Esophagus (tissue), 2 donors: ENCODE data around the gene NLGN1. TPM values are rescaled to one million over a fixed set of nuclear protein-coding genes. Genes with fewer than 3 reads are reported as not detected.

Experiments
- H3K27ac ChIP-seq, 2 donors: one replicate each; pipeline ENCODE4 v1.5.1; 2013; ENCODE audit warnings: low read depth in 2 of 2, mild to moderate bottlenecking in 2 of 2, inconsistent platforms in 1 of 2, low read length in 1 of 2, moderate library complexity in 1 of 2
- H3K27me3 ChIP-seq, 2 donors: one replicate each; pipeline ENCODE4 v1.6.1; 2013; ENCODE audit warnings: low read length in 2 of 2, control low read depth in 1 of 2, mild to moderate bottlenecking in 1 of 2; ENCODE audit not compliant: insufficient read depth in 2 of 2, control insufficient read depth in 1 of 2
- H3K36me3 ChIP-seq, 2 donors: one replicate each; pipeline ENCODE4 v1.6.1; 2013; ENCODE audit warnings: low read length in 1 of 2; ENCODE audit not compliant: control insufficient read depth in 2 of 2, insufficient read depth in 2 of 2
- H3K4me1 ChIP-seq, 2 donors: one replicate each; pipeline ENCODE4 v1.6.1; 2013; ENCODE audit warnings: low read length in 1 of 2; ENCODE audit not compliant: control insufficient read depth in 2 of 2, insufficient read depth in 2 of 2
- H3K4me3 ChIP-seq, 2 donors: one replicate each; pipeline ENCODE4 v1.5.1; 2013; ENCODE audit warnings: low read length in 2 of 2, mild to moderate bottlenecking in 2 of 2, low read depth in 1 of 2, moderate library complexity in 1 of 2
- H3K9me3 ChIP-seq, 2 donors: one replicate each; pipeline ENCODE4 v1.6.1; 2013; ENCODE audit warnings: mild to moderate bottlenecking in 2 of 2, low read depth in 1 of 2, low read length in 1 of 2, moderate library complexity in 1 of 2; ENCODE audit not compliant: control insufficient read depth in 2 of 2, insufficient read depth in 1 of 2
- WGBS, 2 donors: extraction: QIAGEN DNeasy Blood & Tissue Kit; methylation state at CpG; one replicate each; pipeline ENCODE4 v1.1.7; 2013; 5-methylcytosine and 5-hydroxymethylcytosine counted together
- polyA plus RNA-seq, 2 donors: library from polyadenylated mRNA; stranded (reverse); fragments of 200-250 nt; gene quantifications; one replicate each; pipeline ENCODE4 v1.2.3, GENCODE V29; 2013
- donor health status: healthy with polysubstance abuse.
- donor health status: Bipolar disorder and iron deficiency.

The NLGN1 gene
- polyA plus RNA-seq, 2 donors: 0.26 to 0.46 TPM

- no peaks in the 10 kb centered on the region for H3K9me3 ChIP-seq
- no peaks in the 10 kb centered on the region for H3K4me1 ChIP-seq
- H3K27me3 ChIP-seq: no peaks in the 10 kb centered on the region
- H3K27ac ChIP-seq: no peak overlapping the region
- no peak overlapping the region for H3K4me3 ChIP-seq
- 62 to 67% methylated on average over 1 of the region's 1 CpG for WGBS, 2 donors
- no peaks in the 10 kb centered on the region for H3K36me3 ChIP-seq
Measured at GRCh38 chr3:173823911-173824460, 426.4 kb downstream of the NLGN1 start.

DNA sequence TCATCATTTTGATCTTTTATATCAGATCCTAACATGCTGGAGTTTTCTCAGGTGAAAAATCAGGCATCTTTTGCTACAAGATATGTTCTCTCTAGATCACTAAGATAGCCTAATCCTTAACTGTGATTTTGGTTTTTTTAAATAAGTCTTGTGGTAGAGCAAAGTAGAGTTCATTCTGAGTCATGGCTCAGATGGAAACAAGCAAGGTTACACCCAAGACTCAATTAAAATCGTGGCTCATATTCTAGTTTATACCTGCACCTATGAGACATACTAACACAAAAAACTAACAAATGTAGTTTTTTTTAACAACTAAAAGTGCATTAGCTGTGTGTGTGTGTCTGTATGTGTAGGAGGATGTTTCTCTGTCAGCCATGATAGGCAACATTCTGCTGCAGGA lies 428.2 kb downstream of the NLGN1 start:
- H3K27ac ChIP-seq: no peak overlapping the region
- H3K4me3 ChIP-seq: no peak overlapping the region
- no peaks in the 10 kb centered on the region for H3K27me3 ChIP-seq
- no peaks in the 10 kb centered on the region for H3K4me1 ChIP-seq
- 39 to 46% methylated on average over 1 of the region's 1 CpG for WGBS, 2 donors
- H3K9me3 ChIP-seq: no peaks in the 10 kb centered on the region
- no peaks in the 10 kb centered on the region for H3K36me3 ChIP-seq

DNA sequence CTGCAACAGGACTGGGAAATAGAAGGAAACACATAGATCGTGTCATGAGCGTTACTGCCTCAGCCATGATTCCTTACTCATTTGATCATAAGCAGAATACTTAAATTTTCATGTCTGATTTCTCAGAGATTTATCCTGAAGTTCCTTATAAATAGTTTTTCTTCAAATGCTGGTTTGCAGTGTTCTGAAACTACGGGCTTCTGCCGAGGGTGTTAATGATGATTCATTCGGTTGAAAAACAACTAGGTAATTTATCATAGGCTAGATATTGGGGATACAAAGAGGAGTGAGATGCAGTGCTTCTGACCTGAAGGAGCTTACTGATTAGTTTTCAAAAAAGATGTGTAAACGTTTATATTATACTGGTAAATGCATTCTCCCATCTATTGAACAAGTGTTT lies 428.9 kb downstream of the NLGN1 start:
- Histone ChIP-seq H3K27me3 (no peaks in the 10 kb centered on the region), H3K36me3 (no peaks in the 10 kb centered on the region), H3K4me3 (no peak overlapping the region), H3K9me3 (no peaks in the 10 kb centered on the region), H3K4me1 (no peaks in the 10 kb centered on the region), H3K27ac (no peak overlapping the region)
- WGBS, 2 donors: 42 to 53% methylated on average over 6 of the region's 6 CpGs

DNA sequence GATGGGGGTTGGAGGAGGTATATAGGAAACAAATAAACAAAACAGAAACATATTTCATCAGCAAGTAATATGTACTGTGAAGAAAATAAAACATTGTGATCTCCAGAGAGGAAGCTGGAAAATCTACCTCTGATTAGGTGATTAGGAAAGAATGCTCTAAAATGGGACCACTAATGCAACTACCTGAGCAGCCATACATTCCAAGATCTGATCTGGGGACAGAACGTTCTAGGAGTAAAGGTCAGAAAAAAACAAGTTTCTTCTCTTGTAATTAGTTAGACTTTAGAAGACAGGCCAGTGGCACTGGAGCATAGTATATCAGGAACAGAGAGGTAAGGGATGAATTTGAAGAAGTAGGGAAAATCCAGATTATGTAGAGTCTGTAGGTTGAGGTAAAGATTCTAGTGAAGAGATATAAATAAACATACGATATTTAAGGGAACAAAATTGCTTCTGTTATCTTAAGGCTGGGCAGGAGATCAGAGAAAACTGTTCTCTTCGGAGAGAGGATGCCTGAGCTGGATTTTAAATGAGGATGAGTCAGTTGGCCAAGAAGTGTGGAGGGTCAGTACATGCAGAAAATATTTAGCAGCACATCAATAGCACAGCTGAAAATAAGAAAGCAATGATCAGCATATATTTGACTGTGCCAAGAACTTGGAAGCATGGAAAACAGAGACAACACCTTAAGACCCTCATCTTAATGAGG lies 429.5 kb downstream of the NLGN1 start:
- Histone ChIP-seq H3K4me3 (no peak overlapping the region), H3K9me3 (no peaks in the 10 kb centered on the region), H3K36me3 (no peaks in the 10 kb centered on the region), H3K27me3 (no peaks in the 10 kb centered on the region), H3K4me1 (no peaks in the 10 kb centered on the region), H3K27ac (no peak overlapping the region)
- 21 to 35% methylated on average over 3 of the region's 3 CpGs for WGBS, 2 donors

GRCh38 chr3:173838644-173839043 lies 441.1 kb downstream of the NLGN1 start:
- Histone ChIP-seq H3K36me3 (no peaks in the 10 kb centered on the region), H3K4me1 (no peaks in the 10 kb centered on the region), H3K9me3 (no peaks in the 10 kb centered on the region), H3K4me3 (no peak overlapping the region), H3K27me3 (no peaks in the 10 kb centered on the region), H3K27ac (no peak overlapping the region)
- 76 to 80% methylated on average over 4 of the region's 4 CpGs for WGBS, 2 donors

DNA sequence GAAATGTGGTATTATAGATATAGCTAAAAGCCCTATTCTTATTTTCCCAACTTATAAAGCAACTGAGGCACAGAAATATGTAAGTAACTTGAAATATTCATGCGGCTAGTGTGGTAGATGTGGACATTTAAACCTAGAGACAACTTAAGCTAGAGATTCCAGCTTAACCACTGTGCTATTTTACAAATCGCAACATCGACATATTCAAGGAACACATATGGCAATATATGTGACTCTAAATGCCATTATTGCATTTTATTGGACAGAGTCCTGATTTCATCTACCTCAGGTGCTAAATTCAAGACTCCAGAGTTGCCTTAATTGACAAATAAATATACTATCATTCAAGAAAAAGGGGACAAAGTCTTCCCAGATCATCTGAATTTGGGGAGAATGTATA lies 442.3 kb downstream of the NLGN1 start:
- Histone ChIP-seq H3K27me3 (no peaks in the 10 kb centered on the region), H3K27ac (no peak overlapping the region), H3K4me1 (no peaks in the 10 kb centered on the region), H3K9me3 (no peaks in the 10 kb centered on the region), H3K36me3 (no peaks in the 10 kb centered on the region), H3K4me3 (no peak overlapping the region)
- 63 to 77% methylated on average over 3 of the region's 3 CpGs for WGBS, 2 donors

- Histone ChIP-seq H3K27me3 (no peaks in the 10 kb centered on the region), H3K4me1 (no peaks in the 10 kb centered on the region), H3K27ac (no peak overlapping the region), H3K9me3 (no peaks in the 10 kb centered on the region), H3K36me3 (no peaks in the 10 kb centered on the region), H3K4me3 (no peak overlapping the region)
- WGBS, 2 donors: 65 to 73% methylated on average over 1 of the region's 1 CpG
Measured at GRCh38 chr3:173841334-173841733, 443.8 kb downstream of the NLGN1 start.

DNA sequence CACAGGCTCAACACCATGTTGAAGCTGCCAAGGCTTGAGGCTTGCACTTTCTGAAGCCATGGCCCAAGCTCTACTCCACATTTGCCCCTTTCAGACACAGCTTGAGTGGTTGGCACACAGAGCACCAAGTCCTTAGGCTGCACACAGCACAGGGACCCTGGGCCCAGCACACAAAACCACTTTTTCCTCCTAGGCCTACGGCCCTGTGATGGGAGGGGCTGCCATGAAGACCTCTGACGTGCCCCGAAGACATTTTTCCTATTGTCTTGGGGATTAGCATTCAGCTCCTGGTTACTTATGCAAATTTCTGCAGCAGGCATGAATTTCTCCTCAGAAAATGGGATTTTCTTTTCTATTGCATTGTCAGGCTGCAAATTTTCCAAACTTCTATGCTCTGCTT lies 445.5 kb downstream of the NLGN1 start:
- WGBS, 2 donors: 66 to 84% methylated on average over 3 of the region's 3 CpGs
- H3K27me3 ChIP-seq: no peaks in the 10 kb centered on the region
- no peaks in the 10 kb centered on the region for H3K4me1 ChIP-seq
- no peak overlapping the region for H3K4me3 ChIP-seq
- no peaks in the 10 kb centered on the region for H3K9me3 ChIP-seq
- no peaks in the 10 kb centered on the region for H3K36me3 ChIP-seq
- no peak overlapping the region for H3K27ac ChIP-seq

- no peaks in the 10 kb centered on the region for H3K9me3 ChIP-seq
- no peak overlapping the region for H3K4me3 ChIP-seq
- H3K27ac ChIP-seq: no peak overlapping the region
- no peaks in the 10 kb centered on the region for H3K27me3 ChIP-seq
- H3K4me1 ChIP-seq: no peaks in the 10 kb centered on the region
- 69 to 73% methylated on average over 2 of the region's 2 CpGs for WGBS, 2 donors
- no peaks in the 10 kb centered on the region for H3K36me3 ChIP-seq
Measured at GRCh38 chr3:173846584-173846983, 449.0 kb downstream of the NLGN1 start.

DNA sequence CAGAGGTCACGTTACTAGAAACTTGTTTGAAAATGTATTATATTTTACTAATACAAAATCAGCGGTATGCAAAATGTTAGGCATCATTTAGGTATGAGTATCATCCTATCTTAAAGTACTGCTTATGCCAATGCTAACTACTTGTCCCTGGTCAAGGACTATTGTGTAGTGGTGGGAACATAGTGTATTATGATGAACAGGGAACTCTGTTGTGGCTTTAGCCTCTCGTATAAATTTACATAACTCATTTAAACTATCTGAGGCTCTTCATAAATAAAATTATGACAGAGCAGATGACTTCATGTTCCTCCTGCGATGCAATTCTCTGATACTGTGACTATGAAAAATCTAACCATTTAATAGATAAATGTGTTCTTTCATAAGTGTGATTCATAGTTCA lies 451.9 kb downstream of the NLGN1 start:
- Histone ChIP-seq H3K27ac (no peak overlapping the region), H3K4me3 (no peak overlapping the region), H3K27me3 (no peaks in the 10 kb centered on the region), H3K36me3 (no peaks in the 10 kb centered on the region), H3K9me3 (no peaks in the 10 kb centered on the region), H3K4me1 (no peaks in the 10 kb centered on the region)
- 60 to 75% methylated on average over 4 of the region's 4 CpGs for WGBS, 2 donors
